BLaER1 treated with 17β-estradiol and CSF1 and Interleukin-3, amounts not matched to agents 10 nM and 100 nM (cell line): ENCODE data around the gene GAS7.
A peak's percentile ranks its signal among the peaks of the same experiment; 100 is the strongest.

Experiments used
- H3K27ac ChIP-seq, 11 experiments: shearing (Covaris generic); formaldehyde crosslinking; 2 replicates each; pipeline ENCODE4 v1.8.1; 2022
- H3K27me3 ChIP-seq, 11 experiments: shearing (Covaris generic); formaldehyde crosslinking; 2 replicates each; pipeline ENCODE4 v1.8.1; 2022
- H3K36me3 ChIP-seq, 11 experiments: shearing (Covaris generic); formaldehyde crosslinking; 2 replicates each; pipeline ENCODE4 v1.8.1; 2022
- H3K4me1 ChIP-seq, 10 experiments: shearing (Covaris generic); formaldehyde crosslinking; 2 replicates each; pipeline ENCODE4 v1.8.1; 2022
- H3K4me2 ChIP-seq, 11 experiments: shearing (Covaris generic); formaldehyde crosslinking; 2 replicates each; pipeline ENCODE4 v1.8.1; 2022
- H3K4me3 ChIP-seq, 10 experiments: shearing (Covaris generic); formaldehyde crosslinking; 2 replicates each; pipeline ENCODE4 v1.8.1; 2022
- H3K9ac ChIP-seq, 11 experiments: shearing (Covaris generic); formaldehyde crosslinking; 2 replicates each; pipeline ENCODE4 v1.8.1; 2022
- H3K9me3 ChIP-seq, 11 experiments: shearing (Covaris generic); formaldehyde crosslinking; replicated peaks in 1 of 11; 2 replicates each; pipeline ENCODE4 v1.8.1; 2022
- H4K20me1 ChIP-seq, 11 experiments: shearing (Covaris generic); formaldehyde crosslinking; 2 replicates each; pipeline ENCODE4 v1.8.1; 2022
- Cebpa-rat ChIP-seq, 11 experiments: shearing (Covaris generic); IDR thresholded peaks; 2 replicates each; pipeline ENCODE4 v1.8.1; 2022

Gene GAS7

GRCh38 chr17:10172778-10173177 is 25.6 kb downstream of the GAS7 start:
- Histone ChIP-seq H3K9ac (peak overlapping the region; percentile 76 to 86 (median 80); a peak in 21 of 22 replicates), H4K20me1 (peaks cover 0 to 19% (median 0%) of the 10 kb centered on the region in 11 experiments; a peak in 7 of 22 replicates), H3K4me2 (peak overlapping the region; percentile 75 to 99 (median 92)), H3K4me1 (peaks cover 76 to 100% (median 96%) of the 10 kb centered on the region in 10 experiments), H3K27ac (peak overlapping the region; percentile 85 to 96 (median 91)), H3K4me3 (peak overlapping the region in 8 of 10 experiments; percentile 16 to 54 (median 36); a peak in 8 of 20 replicates), H3K9me3 (peaks cover 0 to 26% (median 0%) of the 10 kb centered on the region in 11 experiments; a peak in 8 of 22 replicates), H3K36me3 (peaks cover 0 to 28% (median 10%) of the 10 kb centered on the region in 11 experiments; a peak in 11 of 22 replicates), H3K27me3 (no peaks in the 10 kb centered on the region)
- TF ChIP-seq Cebpa-rat (IDR thresholded peaks at IDR 0.05) = no peak; a peak in 2 of 22 replicates

GRCh38 chr17:10172241-10172741 is 26.1 kb downstream of the GAS7 start:
- H4K20me1 ChIP-seq = peaks cover 0 to 14% (median 0%) of the 10 kb centered on the region in 11 experiments; a peak in 5 of 22 replicates
- peaks cover 76 to 100% (median 96%) of the 10 kb centered on the region in 10 experiments for H3K4me1 ChIP-seq
- H3K27ac ChIP-seq = peak overlapping the region; percentile 85 to 96 (median 91)
- TF ChIP-seq Cebpa-rat (IDR thresholded peaks at IDR 0.05) = peak; percentile 10 to 83 (median 72); a peak in 15 of 22 replicates
- peaks cover 0 to 26% (median 0%) of the 10 kb centered on the region in 11 experiments; a peak in 8 of 22 replicates for H3K9me3 ChIP-seq
- peak overlapping the region; percentile 76 to 86 (median 80) for H3K9ac ChIP-seq
- H3K4me3 ChIP-seq = peak overlapping the region; percentile 11 to 59 (median 44); a peak in 17 of 20 replicates
- H3K4me2 ChIP-seq = peak overlapping the region; percentile 75 to 99 (median 92)
- H3K36me3 ChIP-seq = peaks cover 0 to 32% (median 10%) of the 10 kb centered on the region in 11 experiments; a peak in 12 of 22 replicates
- H3K27me3 ChIP-seq = no peaks in the 10 kb centered on the region

DNA sequence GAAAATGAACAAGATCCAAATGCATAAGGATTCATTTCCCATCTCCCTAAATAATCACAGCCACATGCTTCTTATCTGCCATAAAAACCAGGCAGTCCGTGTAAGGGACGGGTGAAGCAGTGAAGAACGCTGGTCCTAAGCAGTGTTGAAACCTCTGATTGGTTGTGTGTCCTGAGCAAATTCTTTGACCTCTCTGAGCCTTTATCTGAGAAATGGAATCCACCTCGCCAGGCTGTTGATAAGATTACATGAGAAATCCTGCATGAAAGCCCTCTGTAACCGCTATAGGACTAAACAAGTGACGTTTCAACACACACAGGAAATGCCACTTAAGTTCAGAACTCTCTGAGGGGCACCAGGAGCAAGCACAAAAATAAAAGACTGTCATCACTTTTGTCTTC is 26.8 kb downstream of the GAS7 start:
- peak overlapping the region; percentile 76 to 86 (median 80) for H3K9ac ChIP-seq
- H3K36me3 ChIP-seq = peaks cover 0 to 26% (median 5%) of the 10 kb centered on the region in 11 experiments; a peak in 10 of 22 replicates

GRCh38 chr17:10171122-10171571 is 27.3 kb downstream of the GAS7 start:
- peak overlapping the region; percentile 85 to 96 (median 91) for H3K27ac ChIP-seq
- H3K9ac ChIP-seq = peak overlapping the region; percentile 76 to 86 (median 80)
- H4K20me1 ChIP-seq = peaks cover 0 to 8% (median 0%) of the 10 kb centered on the region in 11 experiments; a peak in 2 of 22 replicates
- H3K4me3 ChIP-seq = peak overlapping the region in 9 of 10 experiments; percentile 19 to 59 (median 47); a peak in 15 of 20 replicates
- H3K9me3 ChIP-seq = peaks cover 0 to 19% (median 0%) of the 10 kb centered on the region in 11 experiments; a peak in 8 of 22 replicates
- H3K4me2 ChIP-seq = peak overlapping the region; percentile 75 to 99 (median 92)
- peaks cover 81 to 100% (median 99%) of the 10 kb centered on the region in 10 experiments for H3K4me1 ChIP-seq
- no peaks in the 10 kb centered on the region for H3K27me3 ChIP-seq
- peaks cover 0 to 21% (median 5%) of the 10 kb centered on the region in 11 experiments; a peak in 9 of 22 replicates for H3K36me3 ChIP-seq
- TF ChIP-seq Cebpa-rat (IDR thresholded peaks at IDR 0.05) = no peak

More for the DNA sequence above, 26.8 kb downstream of the GAS7 start:
- Histone ChIP-seq H3K27me3 (no peaks in the 10 kb centered on the region), H3K4me1 (peaks cover 77 to 100% (median 97%) of the 10 kb centered on the region in 10 experiments), H3K4me2 (peak overlapping the region; percentile 75 to 99 (median 92)), H3K27ac (peak overlapping the region; percentile 85 to 96 (median 91)), H3K4me3 (peak overlapping the region; percentile 11 to 59 (median 44); a peak in 17 of 20 replicates), H4K20me1 (peaks cover 0 to 7% (median 0%) of the 10 kb centered on the region in 11 experiments; a peak in 3 of 22 replicates), H3K9me3 (peaks cover 0 to 24% (median 0%) of the 10 kb centered on the region in 11 experiments; a peak in 8 of 22 replicates)
- TF ChIP-seq Cebpa-rat (IDR thresholded peaks at IDR 0.05) = peak in 3 of 11 experiments; percentile 19 to 54 (median 44); a peak in 2 of 22 replicates

- peak overlapping the region; percentile 75 to 99 (median 92) for H3K4me2 ChIP-seq
- peaks cover 90 to 100% (median 100%) of the 10 kb centered on the region in 10 experiments for H3K4me1 ChIP-seq
- no peak overlapping the region; a peak in 2 of 20 replicates for H3K4me3 ChIP-seq
- H3K27me3 ChIP-seq = no peaks in the 10 kb centered on the region
- peaks cover 0 to 14% (median 4%) of the 10 kb centered on the region in 11 experiments; a peak in 6 of 22 replicates for H3K36me3 ChIP-seq
- peak overlapping the region; percentile 85 to 96 (median 91); a peak in 21 of 22 replicates for H3K27ac ChIP-seq
- peaks cover 0 to 15% (median 0%) of the 10 kb centered on the region in 11 experiments; a peak in 2 of 22 replicates for H4K20me1 ChIP-seq
- H3K9ac ChIP-seq = peak overlapping the region in 10 of 11 experiments; percentile 76 to 86 (median 80); a peak in 19 of 22 replicates
- TF ChIP-seq Cebpa-rat (IDR thresholded peaks at IDR 0.05) = no peak
- H3K9me3 ChIP-seq = peaks cover 0 to 17% (median 0%) of the 10 kb centered on the region in 11 experiments; a peak in 6 of 22 replicates
Observed at GRCh38 chr17:10170233-10170632, 28.2 kb downstream of the GAS7 start.

- peak overlapping the region; percentile 75 to 99 (median 92) for H3K4me2 ChIP-seq
- H3K4me3 ChIP-seq = peak overlapping the region in 1 of 10 experiments; percentile 3; a peak in 1 of 20 replicates
- H3K27ac ChIP-seq = peak overlapping the region; percentile 0 to 96 (median 91); a peak in 18 of 22 replicates
- peaks cover 90 to 100% (median 100%) of the 10 kb centered on the region in 10 experiments for H3K4me1 ChIP-seq
- peaks cover 0 to 13% (median 3%) of the 10 kb centered on the region in 11 experiments; a peak in 5 of 22 replicates for H3K36me3 ChIP-seq
- peaks cover 0 to 15% (median 0%) of the 10 kb centered on the region in 11 experiments; a peak in 2 of 22 replicates for H4K20me1 ChIP-seq
- H3K27me3 ChIP-seq = no peaks in the 10 kb centered on the region
- no peak for TF ChIP-seq Cebpa-rat (IDR thresholded peaks at IDR 0.05)
- peak overlapping the region in 4 of 11 experiments; percentile 10 to 86 (median 40); a peak in 6 of 22 replicates for H3K9ac ChIP-seq
- peaks cover 0 to 12% (median 0%) of the 10 kb centered on the region in 11 experiments; a peak in 6 of 22 replicates for H3K9me3 ChIP-seq
Observed at GRCh38 chr17:10169290-10169689, 29.1 kb downstream of the GAS7 start.

GRCh38 chr17:10166176-10166935 is 32.0 kb downstream of the GAS7 start:
- no peak overlapping the region for H3K4me3 ChIP-seq
- peaks cover 0 to 21% (median 4%) of the 10 kb centered on the region in 11 experiments; a peak in 7 of 22 replicates for H3K36me3 ChIP-seq
- H3K9ac ChIP-seq = no peak overlapping the region; a peak in 1 of 22 replicates
- H3K9me3 ChIP-seq = no peaks in the 10 kb centered on the region
- H3K4me1 ChIP-seq = peaks cover 90 to 100% (median 100%) of the 10 kb centered on the region in 10 experiments
- peaks cover 0 to 15% (median 0%) of the 10 kb centered on the region in 11 experiments; a peak in 2 of 22 replicates for H4K20me1 ChIP-seq
- peak overlapping the region; percentile 37 to 97 (median 61); a peak in 21 of 22 replicates for H3K4me2 ChIP-seq
- TF ChIP-seq Cebpa-rat (IDR thresholded peaks at IDR 0.05) = no peak
- H3K27ac ChIP-seq = peak overlapping the region in 9 of 11 experiments; percentile 4 to 56 (median 36); a peak in 13 of 22 replicates
- H3K27me3 ChIP-seq = no peaks in the 10 kb centered on the region; a peak in 1 of 22 replicates

GRCh38 chr17:10162096-10162495 is 36.3 kb downstream of the GAS7 start:
- no peak for TF ChIP-seq Cebpa-rat (IDR thresholded peaks at IDR 0.05)
- Histone ChIP-seq H3K9me3 (no peaks in the 10 kb centered on the region), H3K4me2 (peak overlapping the region; percentile 43 to 90 (median 71)), H3K4me1 (peaks cover 67 to 100% (median 94%) of the 10 kb centered on the region in 10 experiments), H4K20me1 (peaks cover 0 to 10% (median 0%) of the 10 kb centered on the region in 11 experiments; a peak in 2 of 22 replicates), H3K36me3 (peaks cover 0 to 19% (median 8%) of the 10 kb centered on the region in 11 experiments; a peak in 9 of 22 replicates), H3K27ac (peak overlapping the region; percentile 6 to 77 (median 59); a peak in 20 of 22 replicates), H3K27me3 (no peaks in the 10 kb centered on the region; a peak in 1 of 22 replicates), H3K9ac (peak overlapping the region; percentile 2 to 61 (median 49); a peak in 17 of 22 replicates), H3K4me3 (no peak overlapping the region)
